Measurements from ENCODE around the gene DNLZ. TPM values are rescaled to one million over a fixed set of nuclear protein-coding genes. Genes with fewer than 3 reads are reported as not detected.

DNLZ gene
- total RNA-seq, result 10 to 100 TPM in 3 of 4 donors, 1 to 10 TPM in 1; 5.6 to 19.8 (median 13.5) TPM

GRCh38 chr9:136363106-136363948, at the start of gene DNLZ:
TSS of gene DNLZ (minus strand) at chr9:136363744. CDS start at chr9:136363714, 30 bp downstream.
- no peaks in the 10 kb centered on the region for H3K27me3 ChIP-seq

GRCh38 chr9:136412962-136413361, 49.4 kb upstream of the DNLZ start:
- peaks cover 0 to 53% (median 0%) of the 10 kb centered on the region in 3 donors for H3K36me3 ChIP-seq
- no peak for DNase-seq
- no peak for TF ChIP-seq CTCF (IDR thresholded peaks at IDR 0.05)
- no peak for TF ChIP-seq POLR2A (IDR thresholded peaks at IDR 0.05)

More at GRCh38 chr9:136363106-136363948, at the start of gene DNLZ:
- Histone ChIP-seq H3K9me3 (peaks cover 0 to 10% (median 0%) of the 10 kb centered on the region in 4 donors), H3K4me1 (peaks cover 3 to 25% (median 10%) of the 10 kb centered on the region in 4 donors), H3K27ac (peak within 1 kb of the TSS; percentile 90 to 98 (median 94)), H3K36me3 (no peaks in the 10 kb centered on the region), H3K4me3 (peak within 1 kb of the TSS; percentile 81 to 100 (median 88))
- peak; percentile 96 to 99 (median 98) for DNase-seq
- TF ChIP-seq POLR2A (IDR thresholded peaks at IDR 0.05) (peak; percentile 68 to 69), CTCF (IDR thresholded peaks at IDR 0.05) (peak; percentile 98 to 99 (median 99))

GRCh38 chr9:136411378-136411777, 47.8 kb upstream of the DNLZ start:
- H3K27me3 ChIP-seq, result no peaks in the 10 kb centered on the region
- peaks cover 0 to 53% (median 0%) of the 10 kb centered on the region in 3 donors for H3K36me3 ChIP-seq
- H3K4me3 ChIP-seq, result peak overlapping the region; percentile 72 to 99 (median 96)
- no peaks in the 10 kb centered on the region for H3K9me3 ChIP-seq
- TF ChIP-seq CTCF (IDR thresholded peaks at IDR 0.05) (no peak), POLR2A (IDR thresholded peaks at IDR 0.05) (no peak)
- no peak for DNase-seq
- peaks cover 0 to 28% (median 18%) of the 10 kb centered on the region in 4 donors for H3K4me1 ChIP-seq
- H3K27ac ChIP-seq, result peak overlapping the region in 1 of 4 donors; percentile 89

More at GRCh38 chr9:136412962-136413361, 49.4 kb upstream of the DNLZ start:
- no peak overlapping the region for H3K27ac ChIP-seq
- H3K9me3 ChIP-seq, result no peaks in the 10 kb centered on the region
- no peaks in the 10 kb centered on the region for H3K27me3 ChIP-seq
- peaks cover 0 to 28% (median 18%) of the 10 kb centered on the region in 4 donors for H3K4me1 ChIP-seq
- no peak overlapping the region for H3K4me3 ChIP-seq

- H3K4me3 ChIP-seq, result peak within 1 kb of the TSS; percentile 72 to 99 (median 96)
- peaks cover 0 to 53% (median 0%) of the 10 kb centered on the region in 3 donors for H3K36me3 ChIP-seq
- peaks cover 0 to 28% (median 18%) of the 10 kb centered on the region in 4 donors for H3K4me1 ChIP-seq
- H3K9me3 ChIP-seq, result no peaks in the 10 kb centered on the region
- H3K27me3 ChIP-seq, result no peaks in the 10 kb centered on the region
- H3K27ac ChIP-seq, result peak within 1 kb of the TSS; percentile 87 to 90 (median 89)
- TF ChIP-seq CTCF (IDR thresholded peaks at IDR 0.05) (no peak), POLR2A (IDR thresholded peaks at IDR 0.05) (peak; percentile 74 to 80)
- peak; percentile 92 to 97 (median 96) for DNase-seq
Observed at GRCh38 chr9:136410500-136411287, 47.1 kb upstream of the DNLZ start, which contains the start of the genes ENTR1 and PMPCA. TSS of gene ENTR1 (minus strand) at chr9:136410614. CDS start at chr9:136410397, 217 bp downstream. TSS of gene PMPCA (plus strand) at chr9:136410658. CDS start at chr9:136410669, 11 bp downstream.
